HG03135 (cell line): ENCODE data around the gene CFI.

Experiments
- ATAC-seq: cut with Tn5 transposase; IDR thresholded peaks from one replicate; pipeline ENCODE4 v1.9.1; 2021; ENCODE audit warnings: mild to moderate bottlenecking, moderate library complexity; ENCODE audit not compliant: unreplicated experiment

The CFI gene

DNA sequence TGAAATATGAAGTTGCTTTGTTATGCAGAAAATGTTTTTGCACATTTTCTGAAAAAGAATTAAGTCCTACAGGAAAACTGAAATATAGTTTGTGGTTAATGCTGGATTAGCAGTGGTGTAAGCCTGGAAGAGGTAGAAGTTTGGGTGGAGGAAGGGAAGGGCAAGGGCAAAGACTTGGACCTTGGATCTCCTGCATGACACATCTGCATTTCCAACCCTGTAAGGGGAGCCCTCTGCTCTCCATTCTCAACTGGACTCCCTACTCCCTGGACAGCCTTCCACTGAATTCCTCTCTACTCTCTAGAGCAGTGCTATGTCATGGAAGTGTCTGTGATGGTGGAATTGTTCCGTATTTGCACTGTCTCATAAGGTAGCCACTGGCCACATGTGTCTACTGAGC, 103.1 kb downstream of the CFI start:
- ATAC-seq: no peak

DNA sequence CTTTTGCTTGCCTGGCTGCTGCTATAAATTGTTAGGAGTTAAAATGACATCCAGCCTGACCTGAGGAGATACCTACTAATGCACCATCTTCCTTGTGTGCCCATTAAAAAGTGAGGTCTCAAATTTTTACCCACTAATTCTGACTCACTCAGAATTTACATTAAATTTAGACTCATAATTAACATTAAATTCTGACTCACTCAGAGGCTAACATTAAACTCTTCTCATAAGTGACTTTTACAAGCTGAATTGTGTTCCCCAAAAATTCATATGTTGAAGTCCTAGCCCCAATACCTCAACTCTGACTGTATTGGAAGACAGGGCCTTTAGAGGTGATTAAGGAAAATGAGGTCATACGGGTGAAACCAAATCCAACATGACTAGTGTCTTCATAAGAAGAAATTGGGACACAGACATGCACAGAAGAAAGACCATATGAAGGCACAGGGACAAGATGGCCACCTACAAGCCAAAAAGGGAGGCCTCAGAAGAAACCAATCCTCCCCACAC, 110.3 kb downstream of the CFI start:
- ATAC-seq: no peak
